OCI-LY1 (cell line): ENCODE measurements around the gene ITCH.
"Not testable (repeated sequence)": the region's sequence is repeated elsewhere in the genome, so short reads cannot be mapped to it uniquely, and the experiment has no call there.

Experiments used
- H2AFZ ChIP-seq: fragments of 200-600 bp; sonication (generic), shearing (Covaris generic); 2 replicates; pipeline ENCODE4 v1.6.0; 2014; ENCODE audit warnings: antibody characterized with exemption, mild to moderate bottlenecking, low read length
- H3F3A ChIP-seq: fragments of 200-600 bp; sonication (generic), shearing (Covaris generic); 2 replicates; pipeline ENCODE4 v1.6.0; 2014; ENCODE audit warnings: mild to moderate bottlenecking, antibody characterized with exemption, low read length, moderate library complexity; ENCODE audit not compliant: insufficient read depth
- H3K27ac ChIP-seq: fragments of 200-600 bp; sonication (generic); 2 replicates; pipeline ENCODE4 v1.5.1; 2014; ENCODE audit warnings: low read length, mixed run types, mild to moderate bottlenecking, low read depth; ENCODE audit not compliant: poor library complexity, severe bottlenecking
- H3K27me3 ChIP-seq: fragments of 200-600 bp; sonication (generic); 2 replicates; pipeline ENCODE4 v1.6.0; 2014; ENCODE audit warnings: antibody characterized with exemption, mild to moderate bottlenecking, low read length, moderate library complexity; ENCODE audit not compliant: insufficient read depth
- H3K36me3 ChIP-seq: fragments of 200-600 bp; sonication (generic); 2 replicates; pipeline ENCODE4 v1.6.1; 2014; ENCODE audit warnings: mild to moderate bottlenecking, antibody characterized with exemption, low read length, moderate library complexity, mixed read lengths; ENCODE audit not compliant: insufficient read depth
- H3K4me1 ChIP-seq: fragments of 200-600 bp; sonication (generic); 2 replicates; pipeline ENCODE4 v1.5.1; 2014; ENCODE audit warnings: mild to moderate bottlenecking, low read length, moderate library complexity; ENCODE audit not compliant: insufficient read depth, severe bottlenecking
- H3K4me2 ChIP-seq: fragments of 200-600 bp; sonication (generic), shearing (Covaris generic); 2 replicates; pipeline ENCODE4 v1.6.1; 2014; ENCODE audit warnings: low read length
- H3K4me3 ChIP-seq: fragments of 200-600 bp; sonication (generic); 2 replicates; pipeline ENCODE4 v1.5.1; 2014; ENCODE audit warnings: low read length, low read depth, mild to moderate bottlenecking, mixed read lengths; ENCODE audit not compliant: poor library complexity, severe bottlenecking
- H3K79me2 ChIP-seq: fragments of 200-600 bp; shearing (Covaris generic); 2 replicates; pipeline ENCODE4 v1.6.1; 2016; ENCODE audit warnings: mixed run types, low read length, mixed read lengths; ENCODE audit not compliant: insufficient read depth
- H3K9ac ChIP-seq: fragments of 200-600 bp; sonication (generic), shearing (Covaris generic); 2 replicates; pipeline ENCODE4 v1.6.1; 2014; ENCODE audit warnings: mild to moderate bottlenecking, low read length, mixed read lengths
- H3K9me2 ChIP-seq: fragments of 200-600 bp; sonication (generic), shearing (Covaris generic); 2 replicates; pipeline ENCODE4 v1.6.1; 2014; ENCODE audit warnings: low read depth, mild to moderate bottlenecking, low read length, mixed read lengths
- H3K9me3 ChIP-seq: fragments of 200-600 bp; shearing (Covaris generic); 2 replicates; pipeline ENCODE4 v1.6.1; 2014; ENCODE audit warnings: low read length, mixed read lengths
- H4K20me1 ChIP-seq: fragments of 200-600 bp; sonication (generic), shearing (Covaris generic); 2 replicates; pipeline ENCODE4 v1.6.0; 2016; ENCODE audit warnings: mild to moderate bottlenecking, low read length; ENCODE audit not compliant: insufficient read depth
- CTCF ChIP-seq: fragments of 200-600 bp; sonication (generic), shearing (Covaris generic); IDR thresholded peaks from 2 replicates; pipeline ENCODE4 v1.5.1; 2017; ENCODE audit warnings: mild to moderate bottlenecking, antibody characterized with exemption, low read length, moderate library complexity, mixed read lengths
- EZH2 ChIP-seq: fragments of 200-600 bp; sonication (generic), shearing (Covaris generic); IDR thresholded peaks from 2 replicates; pipeline ENCODE4 v1.8.0; 2017; ENCODE audit warnings: borderline replicate concordance, mixed run types, mild to moderate bottlenecking, antibody characterized with exemption, low read length, moderate library complexity, mixed read lengths

The ITCH gene

GRCh38 chr20:34343458-34344211, 19.4 kb upstream of the ITCH start:
- Histone ChIP-seq H3K4me2 (no peak overlapping the region), H3K36me3 (no peaks in the 10 kb centered on the region), H3K4me1 (peaks cover 15% of the 10 kb centered on the region), H3K27ac (no peak overlapping the region), H4K20me1 (no peaks in the 10 kb centered on the region), H3K27me3 (no peaks in the 10 kb centered on the region), H3K9me3 (no peaks in the 10 kb centered on the region), H3K9ac (no peak overlapping the region), H3K4me3 (no peak overlapping the region), H3F3A (peaks cover 4% of the 10 kb centered on the region; the same call in 1 of the 2 replicates), H2AFZ (no peak overlapping the region), H3K79me2 (no peaks in the 10 kb centered on the region), H3K9me2 (no peaks in the 10 kb centered on the region)
- no peak for TF ChIP-seq CTCF
- TF ChIP-seq EZH2, result no peak

GRCh38 chr20:34344238-34344637, 18.8 kb upstream of the ITCH start:
- no peaks in the 10 kb centered on the region for H3K79me2 ChIP-seq
- TF ChIP-seq CTCF (no peak), EZH2 (no peak)

GRCh38 chr20:34345402-34345736, 17.7 kb upstream of the ITCH start:
- Histone ChIP-seq H3K9ac (no peak overlapping the region), H3K36me3 (no peaks in the 10 kb centered on the region), H3K79me2 (no peaks in the 10 kb centered on the region), H3F3A (peaks cover 3% of the 10 kb centered on the region; the same call in 1 of the 2 replicates), H3K27ac (no peak overlapping the region), H3K4me1 (no peaks in the 10 kb centered on the region), H4K20me1 (no peaks in the 10 kb centered on the region), H3K9me3 (no peaks in the 10 kb centered on the region), H3K4me2 (no peak overlapping the region), H3K9me2 (no peaks in the 10 kb centered on the region), H3K27me3 (no peaks in the 10 kb centered on the region), H3K4me3 (no peak overlapping the region), H2AFZ (no peak overlapping the region)
- TF ChIP-seq EZH2 (no peak), CTCF (no peak)

More at GRCh38 chr20:34344238-34344637, 18.8 kb upstream of the ITCH start:
- Histone ChIP-seq H2AFZ (no peak overlapping the region), H3K27me3 (no peaks in the 10 kb centered on the region), H4K20me1 (no peaks in the 10 kb centered on the region), H3K4me3 (no peak overlapping the region), H3K36me3 (no peaks in the 10 kb centered on the region), H3K9ac (no peak overlapping the region), H3F3A (peaks cover 4% of the 10 kb centered on the region; the same call in 1 of the 2 replicates), H3K9me2 (no peaks in the 10 kb centered on the region), H3K27ac (no peak overlapping the region), H3K4me2 (no peak overlapping the region), H3K4me1 (peaks cover 8% of the 10 kb centered on the region), H3K9me3 (no peaks in the 10 kb centered on the region)

- not testable (repeated sequence) for H3K9me2 ChIP-seq, H3K27ac ChIP-seq, H2AFZ ChIP-seq, H3F3A ChIP-seq, H3K36me3 ChIP-seq, H4K20me1 ChIP-seq, H3K27me3 ChIP-seq, H3K4me3 ChIP-seq, H3K9me3 ChIP-seq, H3K79me2 ChIP-seq, H3K4me1 ChIP-seq, H3K9ac ChIP-seq, H3K4me2 ChIP-seq
Measured at GRCh38 chr20:34345839-34346532, 17.1 kb upstream of the ITCH start.

- H3K4me3 ChIP-seq, H3F3A ChIP-seq, H3K79me2 ChIP-seq, H4K20me1 ChIP-seq, H3K9me2 ChIP-seq, H3K9ac ChIP-seq, H3K27me3 ChIP-seq, H3K4me1 ChIP-seq, H3K4me2 ChIP-seq, H2AFZ ChIP-seq, H3K27ac ChIP-seq, H3K36me3 ChIP-seq, H3K9me3 ChIP-seq: not testable (repeated sequence)
Measured at GRCh38 chr20:34346533-34346865, 16.6 kb upstream of the ITCH start.
